ENCODE results near the gene DHX16. TPM values are rescaled to one million over a fixed set of nuclear protein-coding genes. Genes with fewer than 3 reads are reported as not detected.

DHX16 gene
- total RNA-seq, 1 experiment from 2014 or later = 45.3 TPM

- peak; percentile 95 for DNase-seq
- H3K27me3 ChIP-seq (ENCODE audit: control insufficient read depth, insufficient read depth, low read length) = no peaks in the 10 kb centered on the region
- peak overlapping the region; percentile 86 for H3K4me3 ChIP-seq (ENCODE audit: insufficient read depth, low read depth, low read length)
- H3K36me3 ChIP-seq (replicated peaks; ENCODE audit: control insufficient read depth, insufficient read depth, low read length) = no peaks in the 10 kb centered on the region
These were observed 14.3 kb upstream of the DHX16 start for GRCh38 chr6:30686908-30687658.

- Histone ChIP-seq H3K36me3 (replicated peaks; ENCODE audit: control insufficient read depth, insufficient read depth, low read length) (no peaks in the 10 kb centered on the region), H3K4me3 (ENCODE audit: insufficient read depth, low read depth, low read length) (peak within 1 kb of the TSS; percentile 86), H3K27me3 (ENCODE audit: control insufficient read depth, insufficient read depth, low read length) (no peaks in the 10 kb centered on the region)
- DNase-seq = peak; percentile 93
These were observed 13.5 kb upstream of the DHX16 start, which contains the start of gene PPP1R18 for GRCh38 chr6:30686009-30686907. Gene PPP1R18, minus strand, starts transcription at chr6:30686645. Its CDS starts 627 bp downstream, at chr6:30686018.

GRCh38 chr6:30685157-30686008 is 12.6 kb upstream of the DHX16 start:
- H3K36me3 ChIP-seq (replicated peaks; ENCODE audit: control insufficient read depth, insufficient read depth, low read length) = no peaks in the 10 kb centered on the region; the same call in 1 of the 2 replicates
- H3K27me3 ChIP-seq (ENCODE audit: control insufficient read depth, insufficient read depth, low read length) = no peaks in the 10 kb centered on the region
- H3K4me3 ChIP-seq (ENCODE audit: insufficient read depth, low read depth, low read length) = peak overlapping the region; percentile 86
- DNase-seq = peak; percentile 64

GRCh38 chr6:30684386-30685156 is 11.8 kb upstream of the DHX16 start:
- H3K4me3 ChIP-seq (ENCODE audit: insufficient read depth, low read depth, low read length) = peak overlapping the region; percentile 45
- no peak for DNase-seq
- no peaks in the 10 kb centered on the region; the same call in 1 of the 2 replicates for H3K36me3 ChIP-seq (replicated peaks; ENCODE audit: control insufficient read depth, insufficient read depth, low read length)
- no peaks in the 10 kb centered on the region for H3K27me3 ChIP-seq (ENCODE audit: control insufficient read depth, insufficient read depth, low read length)

- Histone ChIP-seq H3K36me3 (replicated peaks; ENCODE audit: control insufficient read depth, insufficient read depth, low read length) (no peaks in the 10 kb centered on the region; the same call in 1 of the 2 replicates), H3K27me3 (ENCODE audit: control insufficient read depth, insufficient read depth, low read length) (no peaks in the 10 kb centered on the region), H3K4me3 (ENCODE audit: insufficient read depth, low read depth, low read length) (peak overlapping the region; percentile 45)
- DNase-seq = no peak
These were observed 11.2 kb upstream of the DHX16 start for GRCh38 chr6:30683980-30684338.

- peak; percentile 64 for DNase-seq
- no peaks in the 10 kb centered on the region for H3K27me3 ChIP-seq (ENCODE audit: control insufficient read depth, insufficient read depth, low read length)
- peak overlapping the region; percentile 45 for H3K4me3 ChIP-seq (ENCODE audit: insufficient read depth, low read depth, low read length)
These were observed 10.6 kb upstream of the DHX16 start for GRCh38 chr6:30683183-30683979.

GRCh38 chr6:30682143-30683117 is 9.6 kb upstream of the DHX16 start:
- peaks cover 2% of the 10 kb centered on the region for H3K36me3 ChIP-seq (replicated peaks; ENCODE audit: control insufficient read depth, insufficient read depth, low read length)
- peak; percentile 82 for DNase-seq
- H3K4me3 ChIP-seq (ENCODE audit: insufficient read depth, low read depth, low read length) = peak overlapping the region; percentile 12; the same call in 1 of the 2 replicates
- no peaks in the 10 kb centered on the region for H3K27me3 ChIP-seq (ENCODE audit: control insufficient read depth, insufficient read depth, low read length)

More at GRCh38 chr6:30683183-30683979, 10.6 kb upstream of the DHX16 start:
- peaks cover 2% of the 10 kb centered on the region for H3K36me3 ChIP-seq (replicated peaks; ENCODE audit: control insufficient read depth, insufficient read depth, low read length)

GRCh38 chr6:30681766-30682142 is 8.9 kb upstream of the DHX16 start:
- H3K4me3 ChIP-seq (ENCODE audit: insufficient read depth, low read depth, low read length) = no peak overlapping the region
- DNase-seq = no peak
- peaks cover 6% of the 10 kb centered on the region for H3K36me3 ChIP-seq (replicated peaks; ENCODE audit: control insufficient read depth, insufficient read depth, low read length)
- no peaks in the 10 kb centered on the region for H3K27me3 ChIP-seq (ENCODE audit: control insufficient read depth, insufficient read depth, low read length)

GRCh38 chr6:30679765-30680535 is 7.1 kb upstream of the DHX16 start:
- Histone ChIP-seq H3K4me3 (ENCODE audit: insufficient read depth, low read depth, low read length) (no peak overlapping the region), H3K36me3 (replicated peaks; ENCODE audit: control insufficient read depth, insufficient read depth, low read length) (peaks cover 9% of the 10 kb centered on the region)

GRCh38 chr6:30678964-30679726 is 6.3 kb upstream of the DHX16 start:
- peak; percentile 97 for DNase-seq
- Histone ChIP-seq H3K4me3 (ENCODE audit: insufficient read depth, low read depth, low read length) (no peak overlapping the region), H3K27me3 (ENCODE audit: control insufficient read depth, insufficient read depth, low read length) (no peaks in the 10 kb centered on the region), H3K36me3 (replicated peaks; ENCODE audit: control insufficient read depth, insufficient read depth, low read length) (peaks cover 9% of the 10 kb centered on the region)

More at GRCh38 chr6:30679765-30680535, 7.1 kb upstream of the DHX16 start:
- no peaks in the 10 kb centered on the region for H3K27me3 ChIP-seq (ENCODE audit: control insufficient read depth, insufficient read depth, low read length)
- DNase-seq = no peak

- no peak overlapping the region for H3K4me3 ChIP-seq (ENCODE audit: insufficient read depth, low read depth, low read length)
- H3K27me3 ChIP-seq (ENCODE audit: control insufficient read depth, insufficient read depth, low read length) = no peaks in the 10 kb centered on the region
- DNase-seq = no peak
These were observed 4.0 kb upstream of the DHX16 start for GRCh38 chr6:30676660-30677285.

More at GRCh38 chr6:30676660-30677285, 4.0 kb upstream of the DHX16 start:
- H3K36me3 ChIP-seq (replicated peaks; ENCODE audit: control insufficient read depth, insufficient read depth, low read length) = peaks cover 9% of the 10 kb centered on the region

Measured in H7 (cell line).